ENCODE results near the gene ABHD16B.
"Not testable (repeated sequence)": the region's sequence is repeated elsewhere in the genome, so short reads cannot be mapped to it uniquely, and the experiment has no call there.

ABHD16B gene

GRCh38 chr20:63835021-63835858, 26.1 kb upstream of the ABHD16B start:
- peak; percentile 96 to 98 for DNase-seq

- DNase-seq = peak; percentile 38 to 62
Observed at GRCh38 chr20:63836458-63837344, 24.6 kb upstream of the ABHD16B start.

GRCh38 chr20:63837479-63837878, 23.8 kb upstream of the ABHD16B start:
- DNase-seq = no peak

GRCh38 chr20:63839620-63840019, 21.7 kb upstream of the ABHD16B start:
- no peak for DNase-seq

GRCh38 chr20:63840405-63840828, 20.9 kb upstream of the ABHD16B start:
- DNase-seq = no peak

- no peak for DNase-seq
Observed at GRCh38 chr20:63842258-63842657, 19.0 kb upstream of the ABHD16B start.

- DNase-seq = no peak
Observed at GRCh38 chr20:63843222-63843621, 18.1 kb upstream of the ABHD16B start.

GRCh38 chr20:63843778-63844177, 17.5 kb upstream of the ABHD16B start:
- no peak for DNase-seq

GRCh38 chr20:63844511-63844991, 16.7 kb upstream of the ABHD16B start:
- DNase-seq = no peak

GRCh38 chr20:63846128-63846771, 15.0 kb upstream of the ABHD16B start:
- peak in 1 of 2 experiments; percentile 31 for DNase-seq

- DNase-seq = no peak
Observed at GRCh38 chr20:63846888-63847236, 14.4 kb upstream of the ABHD16B start.

GRCh38 chr20:63847237-63848002, 13.9 kb upstream of the ABHD16B start:
- DNase-seq = peak in 1 of 2 experiments; percentile 21

- no peak for DNase-seq
Observed at GRCh38 chr20:63848003-63848911, 13.0 kb upstream of the ABHD16B start.

GRCh38 chr20:63850689-63851547, 10.4 kb upstream of the ABHD16B start:
- DNase-seq = no peak

- not testable (repeated sequence) for DNase-seq
Observed at GRCh38 chr20:63851548-63851943, 9.8 kb upstream of the ABHD16B start.

GRCh38 chr20:63853733-63854068, 7.6 kb upstream of the ABHD16B start:
- not testable (repeated sequence) for DNase-seq

GRCh38 chr20:63854069-63854765, 7.1 kb upstream of the ABHD16B start:
- no peak for DNase-seq

GRCh38 chr20:63854766-63855362, 6.4 kb upstream of the ABHD16B start:
- no peak for DNase-seq

Data from NCI-H524 (cell line).